Measurements from ENCODE around the gene CAPSL.

GRCh38 chr5:35869685-35870277, 68.6 kb downstream of the CAPSL start:
- no peak for TF ChIP-seq ZFP30 (CRISPR knock-in tag; IDR thresholded peaks at IDR 0.05)
- no peak for TF ChIP-seq ZNF8 (CRISPR knock-in tag; IDR thresholded peaks at IDR 0.05)
- no peak for TF ChIP-seq ZFP3 (CRISPR knock-in tag; IDR thresholded peaks at IDR 0.05)
- no peak for TF ChIP-seq TOX (CRISPR knock-in tag; IDR thresholded peaks at IDR 0.05; ENCODE audit: borderline replicate concordance)
- TF ChIP-seq BACH2 (CRISPR knock-in tag; IDR thresholded peaks at IDR 0.05; ENCODE audit: borderline replicate concordance), result no peak
- no peak for TF ChIP-seq CSRNP3 (CRISPR knock-in tag; IDR thresholded peaks at IDR 0.05)
- TF ChIP-seq ARNTL (CRISPR knock-in tag; IDR thresholded peaks at IDR 0.05; ENCODE audit: borderline replicate concordance, low read depth), result no peak
- TF ChIP-seq ZNF565 (CRISPR knock-in tag; conservative IDR thresholded peaks at IDR 0.05; ENCODE audit: low read depth), result no peak
- TF ChIP-seq CREB5 (CRISPR knock-in tag; IDR thresholded peaks at IDR 0.05; ENCODE audit: low read depth), result no peak
- no peak for TF ChIP-seq ZC3H10 (CRISPR knock-in tag; IDR thresholded peaks at IDR 0.05)

Measured in SK-N-SH treated with all-trans-retinoic acid at 6 μM for 48 hours (cell line).